ENCODE results near the gene DPCD. TPM values are rescaled to one million over a fixed set of nuclear protein-coding genes. Genes with fewer than 3 reads are reported as not detected.

The DPCD gene
- total and polyA plus RNA-seq, 10 of the 15 experiments (the other 5 are each of a cell fraction or from before 2014, with no cell fraction given), result 9.7 to 50.9 (median 26.3) TPM

GRCh38 chr10:101601541-101601940 is 13.4 kb downstream of the DPCD start:
- 0% methylated on average over 1 of the region's 1 CpG for WGBS (ENCODE audit: insufficient coverage, insufficient replicate concordance, low lambda C conversion rate, missing lambda C conversion rate)
- TF ChIP-seq TCF3 (IDR thresholded peaks at IDR 0.05; ENCODE audit: borderline replicate concordance, insufficient read depth, low read depth, low read length) (no peak), E2F4 (IDR thresholded peaks at IDR 0.05; ENCODE audit: low read depth, low read length) (no peak), IRF4 (IDR thresholded peaks at IDR 0.05; ENCODE audit: low read depth, low read length) (no peak), PRDM15 (CRISPR knock-in tag; IDR thresholded peaks at IDR 0.05) (no peak), GATAD2B (conservative IDR thresholded peaks at IDR 0.05; ENCODE audit: low read depth) (no peak), RBBP5 (conservative IDR thresholded peaks at IDR 0.05) (no peak), ZNF622 (IDR thresholded peaks at IDR 0.05) (no peak), YY1 (IDR thresholded peaks at IDR 0.05; ENCODE audit: low read depth, low read length) (no peak), MAX (IDR thresholded peaks at IDR 0.05; ENCODE audit: low read depth, low read length) (no peak)
- H3K4me1 ChIP-seq (ENCODE audit: control insufficient read depth, insufficient read depth, low read length), result no peaks in the 10 kb centered on the region
- FAIRE-seq (no peak), DNase-seq (ENCODE audit: low read depth, low spot score) (no peak), ATAC-seq (no peak)
- no TSS peak for BruUV-seq (replicated peaks)
- RAD21 ChIA-PET (ENCODE audit: unreplicated experiment), result interaction anchor here (1.7 to 9.4 kb wide), 4 partner anchors 120 to 239 kb away, joined by 7 to 172 read pairs (median 14); partner anchors contain the start of gene NPM3
- no peak overlapping the region for H3K4me2 ChIP-seq (ENCODE audit: control insufficient read depth, insufficient read depth)
- no peaks in the 10 kb centered on the region for H3K9me3 ChIP-seq (replicated peaks; ENCODE audit: control insufficient read depth, insufficient read depth, low read length)
- in situ Hi-C loops (cut with MboI), result loop anchor here (5.0 kb wide), 1 partner anchor 476 kb away; no protein-coding TSS in a partner anchor
- H3K27ac ChIP-seq (ENCODE audit: control insufficient read depth, insufficient read depth), result no peak overlapping the region
- SMC1A ChIA-PET (ENCODE audit: uncharacterized antibody, unreplicated experiment), result interaction anchor here (1.4 to 8.7 kb wide), 4 partner anchors 16 to 181 kb away, joined by 3 to 139 read pairs (median 6); partner anchors contain the start of gene NPM3
- CTCF ChIA-PET, result interaction anchor here (1.2 to 13.9 kb wide), 10 partner anchors 10 to 220 kb away, joined by 4 to 334 read pairs (median 6); partner anchors contain the start of gene NPM3
- no peak overlapping the region for H3K9ac ChIP-seq (ENCODE audit: control insufficient read depth, insufficient read depth, low read length)
- H4K20me1 ChIP-seq (ENCODE audit: control insufficient read depth, insufficient read depth), result no peaks in the 10 kb centered on the region
- POLR2A ChIA-PET, result interaction anchor here (1.6 kb wide), 1 partner anchor 180 kb away, joined by 3 read pairs; no protein-coding TSS in a partner anchor
- no peaks in the 10 kb centered on the region for H3K27me3 ChIP-seq (replicated peaks in 1 of 2; ENCODE audit: control insufficient read depth in 2 of 2, insufficient read depth in 2 of 2, low read length in 1 of 2)
- H3K79me2 ChIP-seq (ENCODE audit: control insufficient read depth, insufficient read depth, low read length), result no peaks in the 10 kb centered on the region
- H3K36me3 ChIP-seq (ENCODE audit: control insufficient read depth in 2 of 2, insufficient read depth in 2 of 2, low read length in 1 of 2), result no peaks in the 10 kb centered on the region; a peak in 1 of 4 replicates
- no peak overlapping the region for H2AFZ ChIP-seq (ENCODE audit: control insufficient read depth, low read depth, low read length)
- H3K4me3 ChIP-seq, result no peak overlapping the region
- intact Hi-C loops (cut with micrococcal nuclease; ENCODE audit: unreplicated experiment), result no loop called here

Data from GM12878 (cell line).